HEK293 (cell line): ENCODE results near the gene PITRM1.

ENCODE experiments used
- CTCF ChIA-PET: fragments of 350-600 bp; formaldehyde crosslinking; extraction: SDS; loops from one replicate; lab custom pipeline; 2021; ENCODE audit warnings: antibody characterized with exemption; lab: Yijun Ruan, JAX
- POLR2A ChIA-PET: fragments of 300-600 bp; formaldehyde crosslinking; extraction: SDS; loops from one replicate; lab custom pipeline; 2020; ENCODE audit warnings: antibody characterized with exemption, inconsistent platforms; lab: Yijun Ruan, JAX
- H3K27ac ChIP-seq: fragments of 200-500 bp; sonication (Bioruptor generic); 2 replicates; pipeline ENCODE4 v1.5.1; 2014; ENCODE audit warnings: low read depth, low read length, control low read depth, inconsistent platforms; ENCODE audit errors: extremely low read depth
- H3K36me3 ChIP-seq, 2 experiments: fragments of 200-500 bp in 1 of 2; sonication (Bioruptor generic) in 1 of 2; 1 replicate in 1 of 2; 2 replicates in 1 of 2; pipeline ENCODE4 v1.5.1; 2014 to 2017; ENCODE audit warnings: inconsistent platforms in 2 of 2, low read length in 2 of 2; ENCODE audit not compliant: control insufficient read depth in 2 of 2, insufficient read depth in 1 of 2
- H3K4me1 ChIP-seq: fragments of 200-500 bp; sonication (Bioruptor generic); 2 replicates; pipeline ENCODE4 v1.5.1; 2014; ENCODE audit warnings: mild to moderate bottlenecking, low read length, inconsistent platforms; ENCODE audit not compliant: control insufficient read depth, insufficient read depth
- H3K4me3 ChIP-seq: 2 replicates; pipeline ENCODE4 v1.5.1; 2011; ENCODE audit warnings: low read depth, mild to moderate bottlenecking, control low read depth, low read length, moderate library complexity
- H3K9me3 ChIP-seq: fragments of 200-500 bp; sonication (Bioruptor generic); 2 replicates; pipeline ENCODE4 v1.5.1; 2014; ENCODE audit warnings: low read depth, low read length, inconsistent platforms; ENCODE audit not compliant: control insufficient read depth, insufficient read depth
- BCL11B ChIP-seq: fragments of 450-650 bp; formaldehyde crosslinking; IDR thresholded peaks from 2 replicates; pipeline ENCODE4 v1.5.1; 2016; ENCODE audit warnings: low read depth, missing biosample characterization, missing genetic modification characterization
- HOXA7 ChIP-seq: sonication (generic); formaldehyde crosslinking; IDR thresholded peaks from 2 replicates; pipeline ENCODE4 v1.8.1; 2022; ENCODE audit warnings: missing genetic modification reagents, borderline replicate concordance
- KLF8 ChIP-seq: fragments of 450-650 bp; formaldehyde crosslinking; IDR thresholded peaks from 2 replicates; pipeline ENCODE4 v1.5.1; 2016; ENCODE audit warnings: missing biosample characterization, missing genetic modification characterization
- MEIS1 ChIP-seq: sonication (generic); formaldehyde crosslinking; IDR thresholded peaks from 2 replicates; pipeline ENCODE4 v1.8.1; 2022; ENCODE audit warnings: missing genetic modification reagents, mild to moderate bottlenecking, borderline replicate concordance
- OSR2 ChIP-seq: fragments of 450-650 bp; formaldehyde crosslinking; IDR thresholded peaks from 2 replicates; pipeline ENCODE4 v1.5.1; 2016; ENCODE audit warnings: missing biosample characterization, missing genetic modification characterization
- OVOL3 ChIP-seq: fragments of 450-650 bp; formaldehyde crosslinking; IDR thresholded peaks from 2 replicates; pipeline ENCODE4 v1.5.1; 2016; ENCODE audit warnings: missing biosample characterization, missing genetic modification characterization
- SCRT2 ChIP-seq: fragments of 450-650 bp; formaldehyde crosslinking; IDR thresholded peaks from 2 replicates; pipeline ENCODE4 v1.5.1; 2016; ENCODE audit warnings: missing biosample characterization, missing genetic modification characterization
- WT1 ChIP-seq: fragments of 450-650 bp; formaldehyde crosslinking; IDR thresholded peaks from 2 replicates; pipeline ENCODE4 v1.5.1; 2016; ENCODE audit warnings: missing biosample characterization, missing genetic modification characterization
- ZFHX2 ChIP-seq: fragments of 450-650 bp; formaldehyde crosslinking; conservative IDR thresholded peaks from 2 replicates; pipeline ENCODE4 v1.5.1; 2016; ENCODE audit warnings: missing biosample characterization, missing genetic modification characterization
- ZFP37 ChIP-seq: fragments of 450-650 bp; formaldehyde crosslinking; IDR thresholded peaks from 2 replicates; pipeline ENCODE4 v1.5.1; 2016; ENCODE audit warnings: missing biosample characterization, missing genetic modification characterization
- ZFP41 ChIP-seq: fragments of 450-650 bp; formaldehyde crosslinking; IDR thresholded peaks from 2 replicates; pipeline ENCODE4 v1.5.1; 2016; ENCODE audit warnings: missing biosample characterization, missing genetic modification characterization, borderline replicate concordance
- ZNF112 ChIP-seq: fragments of 450-650 bp; formaldehyde crosslinking; IDR thresholded peaks from 2 replicates; pipeline ENCODE4 v1.5.0; 2017; ENCODE audit warnings: missing biosample characterization, missing genetic modification characterization
- ZNF138 ChIP-seq: fragments of 450-650 bp; formaldehyde crosslinking; IDR thresholded peaks from 2 replicates; pipeline ENCODE4 v1.5.1; 2016; ENCODE audit warnings: missing biosample characterization, missing genetic modification characterization, borderline replicate concordance
- ZNF140 ChIP-seq: fragments of 450-650 bp; formaldehyde crosslinking; IDR thresholded peaks from 2 replicates; pipeline ENCODE4 v1.5.1; 2016; ENCODE audit warnings: missing biosample characterization, missing genetic modification characterization
- ZNF157 ChIP-seq: fragments of 450-650 bp; formaldehyde crosslinking; IDR thresholded peaks from 2 replicates; pipeline ENCODE4 v1.5.1; 2016; ENCODE audit warnings: missing biosample characterization, missing genetic modification characterization
- ZNF169 ChIP-seq: fragments of 450-650 bp; formaldehyde crosslinking; IDR thresholded peaks from 2 replicates; pipeline ENCODE4 v1.5.1; 2016; ENCODE audit warnings: missing biosample characterization, missing genetic modification characterization
- ZNF184 ChIP-seq: fragments of 450-650 bp; IDR thresholded peaks from 2 replicates; pipeline ENCODE4 v1.5.1; 2018; ENCODE audit warnings: missing biosample characterization, mild to moderate bottlenecking, missing genetic modification characterization
- ZNF223 ChIP-seq: fragments of 450-650 bp; formaldehyde crosslinking; IDR thresholded peaks from 2 replicates; pipeline ENCODE4 v1.5.1; 2016; ENCODE audit warnings: missing biosample characterization, missing genetic modification characterization
- ZNF391 ChIP-seq: fragments of 450-650 bp; formaldehyde crosslinking; IDR thresholded peaks from 2 replicates; pipeline ENCODE4 v1.5.1; 2016; ENCODE audit warnings: low read depth, missing biosample characterization, missing genetic modification characterization, borderline replicate concordance
- ZNF416 ChIP-seq: fragments of 450-650 bp; formaldehyde crosslinking; IDR thresholded peaks from 2 replicates; pipeline ENCODE4 v1.5.1; 2016; ENCODE audit warnings: missing biosample characterization, missing genetic modification characterization
- ZNF623 ChIP-seq: fragments of 450-650 bp; formaldehyde crosslinking; IDR thresholded peaks from 2 replicates; pipeline ENCODE4 v1.5.1; 2016; ENCODE audit warnings: missing biosample characterization, missing genetic modification characterization
- ZNF624 ChIP-seq: fragments of 450-650 bp; formaldehyde crosslinking; IDR thresholded peaks from 2 replicates; pipeline ENCODE4 v1.5.1; 2017; ENCODE audit warnings: missing biosample characterization, missing genetic modification characterization
- ZNF658 ChIP-seq: fragments of 450-650 bp; formaldehyde crosslinking; IDR thresholded peaks from 2 replicates; pipeline ENCODE4; 2016; ENCODE audit warnings: missing biosample characterization, missing genetic modification characterization
- ZNF768 ChIP-seq: fragments of 450-650 bp; formaldehyde crosslinking; IDR thresholded peaks from 2 replicates; pipeline ENCODE4 v1.5.1; 2018; ENCODE audit warnings: missing biosample characterization, mild to moderate bottlenecking, missing genetic modification characterization
- ZNF776 ChIP-seq: fragments of 450-650 bp; formaldehyde crosslinking; IDR thresholded peaks from 2 replicates; pipeline ENCODE4 v1.5.0; 2017; ENCODE audit warnings: missing biosample characterization, missing genetic modification characterization, borderline replicate concordance
- ZSCAN16 ChIP-seq: fragments of 450-650 bp; formaldehyde crosslinking; IDR thresholded peaks from 2 replicates; pipeline ENCODE4 v1.5.1; 2016; ENCODE audit warnings: missing biosample characterization, missing genetic modification characterization
- TF ChIP-seq, protein P1 (sequence below): fragments of 450-650 bp; formaldehyde crosslinking; IDR thresholded peaks from 2 replicates; pipeline ENCODE4 v1.5.1; 2016; ENCODE audit warnings: missing biosample characterization, missing genetic modification characterization
- TF ChIP-seq, protein P2 (sequence below): fragments of 450-650 bp; formaldehyde crosslinking; IDR thresholded peaks from 2 replicates; pipeline ENCODE4 v1.5.1; 2016; ENCODE audit warnings: missing biosample characterization, missing genetic modification characterization

The PITRM1 gene

GRCh38 chr10:3217301-3217700 is 44.7 kb upstream of the PITRM1 start:
- H3K36me3 ChIP-seq = no peaks in the 10 kb centered on the region
- CTCF ChIA-PET = interaction anchor here (1.3 kb wide), 1 partner anchor 20 kb away, joined by 5 read pairs; no protein-coding TSS in a partner anchor
- POLR2A ChIA-PET = no interaction called here
- TF ChIP-seq ZNF658 (no peak), ZNF623 (tag by site-specific recombination) (no peak), ZNF776 (no peak), SCRT2 (tag by site-specific recombination) (no peak), ZSCAN16 (tag by site-specific recombination) (no peak)
- TF ChIP-seq, all 188 proteins: peak for 0
- no peak overlapping the region for H3K4me3 ChIP-seq
- no peaks in the 10 kb centered on the region for H3K9me3 ChIP-seq
- no peak overlapping the region for H3K27ac ChIP-seq
- no peaks in the 10 kb centered on the region for H3K4me1 ChIP-seq

- Histone ChIP-seq H3K4me1 (no peaks in the 10 kb centered on the region), H3K4me3 (no peak overlapping the region), H3K9me3 (no peaks in the 10 kb centered on the region), H3K27ac (no peak overlapping the region), H3K36me3 (no peaks in the 10 kb centered on the region)
- ChIA-PET CTCF (interaction anchor here (0.5 to 1.9 kb wide), 2 partner anchors 17 to 24 kb away, joined by 5 to 9 read pairs; no protein-coding TSS in a partner anchor), POLR2A (no interaction called here)
- TF ChIP-seq ZSCAN16 (tag by site-specific recombination) (no peak), ZNF140 (no peak), ZFHX2 (tag by site-specific recombination) (no peak), ZNF169 (no peak), ZFP41 (tag by site-specific recombination) (no peak), ZNF391 (tag by site-specific recombination) (no peak), BCL11B (tag by site-specific recombination) (no peak), ZNF157 (tag by site-specific recombination) (no peak), ZNF138 (tag by site-specific recombination) (no peak), ZNF223 (no peak)
These were observed 42.7 kb upstream of the PITRM1 start for GRCh38 chr10:3215153-3215775.

DNA sequence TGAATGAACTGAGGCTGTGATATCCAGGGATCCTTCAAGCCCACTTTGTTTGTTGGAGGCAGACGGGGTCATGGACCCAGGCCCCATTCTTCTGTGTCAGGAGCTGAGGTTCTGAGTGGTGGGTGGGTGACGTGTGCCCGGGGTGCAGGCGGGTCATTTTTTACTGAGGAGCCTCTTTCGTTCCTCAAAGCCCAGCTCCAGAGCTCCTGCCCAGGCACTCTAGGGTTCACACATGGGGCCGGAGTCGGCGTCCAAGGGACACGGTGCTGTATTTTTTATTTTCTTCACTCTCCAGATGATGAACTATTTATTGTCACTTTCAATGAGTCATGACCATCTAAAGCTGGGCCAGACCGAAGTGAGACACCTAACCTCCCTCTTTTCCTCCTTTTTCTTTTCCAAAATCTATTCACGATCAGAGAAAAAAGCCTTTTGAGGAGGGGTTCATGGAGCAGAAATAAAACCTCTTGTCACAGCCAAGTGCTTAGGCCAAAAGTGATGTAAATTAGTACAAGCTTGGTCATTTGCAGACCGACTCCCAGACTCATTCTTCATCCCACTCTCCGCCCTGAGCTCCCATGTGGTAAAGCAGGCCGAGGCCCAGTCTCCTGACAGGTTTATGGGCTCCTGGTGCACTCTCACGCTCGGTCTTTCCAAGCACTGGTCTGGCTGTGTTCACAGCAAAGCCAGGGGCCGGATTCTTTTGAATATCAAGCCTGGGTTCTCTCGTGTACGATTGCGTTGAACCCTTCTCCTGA is 41.4 kb upstream of the PITRM1 start:
- no peaks in the 10 kb centered on the region for H3K9me3 ChIP-seq
- no peak overlapping the region for H3K4me3 ChIP-seq
- TF ChIP-seq ZNF112 (tag by site-specific recombination) (no peak), ZNF624 (tag by site-specific recombination) (no peak), HOXA7 (no peak), OVOL3 (tag by site-specific recombination) (no peak)
- H3K27ac ChIP-seq = no peak overlapping the region
- H3K4me1 ChIP-seq = no peaks in the 10 kb centered on the region
- ChIA-PET CTCF (interaction anchor here (1.9 kb wide), 1 partner anchor 16 kb away, joined by 9 read pairs; no protein-coding TSS in a partner anchor), POLR2A (no interaction called here)
- H3K36me3 ChIP-seq = no peaks in the 10 kb centered on the region

DNA sequence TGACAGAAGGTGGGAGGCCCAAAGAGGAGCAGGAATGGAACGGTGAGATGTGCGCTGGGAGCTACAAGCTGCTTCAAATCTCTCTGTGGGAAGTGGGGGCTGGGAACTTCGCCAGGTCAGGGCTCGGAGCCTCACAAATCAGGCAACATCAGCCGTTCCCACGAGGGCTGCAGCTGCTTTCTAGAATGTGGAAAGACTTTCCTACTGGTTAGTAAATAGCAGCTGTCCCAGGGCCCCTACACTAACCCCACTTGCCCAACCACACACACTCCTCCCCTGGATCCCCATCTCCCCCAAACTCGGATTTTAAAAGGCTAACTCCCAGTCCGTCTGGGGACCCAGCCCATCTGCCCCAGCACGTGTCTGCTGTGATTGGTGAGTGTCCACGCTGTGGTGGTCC is 40.6 kb upstream of the PITRM1 start:
- POLR2A ChIA-PET = no interaction called here
- CTCF ChIA-PET = interaction anchor here (1.9 kb wide), 1 partner anchor 15 kb away, joined by 9 read pairs; no protein-coding TSS in a partner anchor
- no peak overlapping the region for H3K27ac ChIP-seq
- TF ChIP-seq, protein P1, sequence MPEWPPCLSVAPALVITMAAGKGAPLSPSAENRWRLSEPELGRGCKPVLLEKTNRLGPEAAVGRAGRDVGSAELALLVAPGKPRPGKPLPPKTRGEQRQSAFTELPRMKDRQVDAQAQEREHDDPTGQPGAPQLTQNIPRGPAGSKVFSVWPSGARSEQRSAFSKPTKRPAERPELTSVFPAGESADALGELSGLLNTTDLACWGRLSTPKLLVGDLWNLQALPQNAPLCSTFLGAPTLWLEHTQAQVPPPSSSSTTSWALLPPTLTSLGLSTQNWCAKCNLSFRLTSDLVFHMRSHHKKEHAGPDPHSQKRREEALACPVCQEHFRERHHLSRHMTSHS (tag by site-specific recombination) = no peak
- TF ChIP-seq ZNF768 (tag by site-specific recombination) = no peak
- TF ChIP-seq ZFP37 = no peak
- no peak for TF ChIP-seq KLF8
- no peak for TF ChIP-seq MEIS1 (CRISPR knock-in tag)
- TF ChIP-seq, protein P2, sequence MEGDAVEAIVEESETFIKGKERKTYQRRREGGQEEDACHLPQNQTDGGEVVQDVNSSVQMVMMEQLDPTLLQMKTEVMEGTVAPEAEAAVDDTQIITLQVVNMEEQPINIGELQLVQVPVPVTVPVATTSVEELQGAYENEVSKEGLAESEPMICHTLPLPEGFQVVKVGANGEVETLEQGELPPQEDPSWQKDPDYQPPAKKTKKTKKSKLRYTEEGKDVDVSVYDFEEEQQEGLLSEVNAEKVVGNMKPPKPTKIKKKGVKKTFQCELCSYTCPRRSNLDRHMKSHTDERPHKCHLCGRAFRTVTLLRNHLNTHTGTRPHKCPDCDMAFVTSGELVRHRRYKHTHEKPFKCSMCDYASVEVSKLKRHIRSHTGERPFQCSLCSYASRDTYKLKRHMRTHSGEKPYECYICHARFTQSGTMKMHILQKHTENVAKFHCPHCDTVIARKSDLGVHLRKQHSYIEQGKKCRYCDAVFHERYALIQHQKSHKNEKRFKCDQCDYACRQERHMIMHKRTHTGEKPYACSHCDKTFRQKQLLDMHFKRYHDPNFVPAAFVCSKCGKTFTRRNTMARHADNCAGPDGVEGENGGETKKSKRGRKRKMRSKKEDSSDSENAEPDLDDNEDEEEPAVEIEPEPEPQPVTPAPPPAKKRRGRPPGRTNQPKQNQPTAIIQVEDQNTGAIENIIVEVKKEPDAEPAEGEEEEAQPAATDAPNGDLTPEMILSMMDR (tag by site-specific recombination) = no peak
- no peak for TF ChIP-seq ZNF184 (tag by site-specific recombination)
- no peak for TF ChIP-seq WT1 (tag by site-specific recombination)
- no peak for TF ChIP-seq BCL11B (tag by site-specific recombination)
- TF ChIP-seq OSR2 (tag by site-specific recombination) = no peak
- TF ChIP-seq ZNF416 (tag by site-specific recombination) = no peak

More for the DNA sequence above, 40.6 kb upstream of the PITRM1 start:
- H3K9me3 ChIP-seq = no peaks in the 10 kb centered on the region
- H3K4me3 ChIP-seq = no peak overlapping the region
- no peaks in the 10 kb centered on the region for H3K36me3 ChIP-seq
- no peaks in the 10 kb centered on the region for H3K4me1 ChIP-seq
